ENCODE measurements around the gene PLXNA3. TPM values are rescaled to one million over a fixed set of nuclear protein-coding genes. Genes with fewer than 3 reads are reported as not detected.

The PLXNA3 gene
- total RNA-seq, 1 experiment from 2014 or later, result 89.3 TPM

- ChIA-PET RAD21 (ENCODE audit: low non-redundant PET in 1 of 2, low total read pairs in 2 of 2, uncharacterized antibody in 2 of 2, unreplicated experiment in 2 of 2) (no interaction called here), POLR2A (interaction anchor here (1.5 kb wide), 1 partner anchor 114 kb away, joined by 4 read pairs; the partner anchor contains the start of gene TAFAZZIN), CTCF (no interaction called here)
- no peaks in the 10 kb centered on the region for H4K20me1 ChIP-seq (ENCODE audit: insufficient read depth)
- no peak for ATAC-seq
- H3K79me2 ChIP-seq (ENCODE audit: insufficient read depth, low read length), result no peaks in the 10 kb centered on the region
- H3K9me3 ChIP-seq (ENCODE audit: control insufficient read depth in 1 of 2, insufficient read depth in 1 of 2, low read depth in 1 of 2, low read length in 2 of 2), result no peaks in the 10 kb centered on the region
- peaks cover 8 to 16% of the 10 kb centered on the region in 2 experiments for H3K4me1 ChIP-seq (ENCODE audit: control insufficient read depth in 1 of 2, insufficient read depth in 2 of 2, low read length in 2 of 2)
- no peak for DNase-seq (ENCODE audit: low read depth, low spot score)
- no peak overlapping the region for H3K4me2 ChIP-seq (ENCODE audit: low read length)
- H3K9me2 ChIP-seq (ENCODE audit: insufficient read depth), result no peaks in the 10 kb centered on the region
- H3K4me3 ChIP-seq (replicated peaks in 1 of 2; ENCODE audit: low read depth in 1 of 2, low read length in 2 of 2), result no peak overlapping the region
- no peak overlapping the region for H3K27ac ChIP-seq (ENCODE audit: low read depth, low read length)
- no peak overlapping the region for H3K9ac ChIP-seq (ENCODE audit: low read length)
- no TSS peak for BruUV-seq (replicated peaks)
- no peaks in the 10 kb centered on the region for H3K27me3 ChIP-seq (ENCODE audit: insufficient read depth, low read length)
- no peak overlapping the region for H2AFZ ChIP-seq (ENCODE audit: low read depth, low read length, poor library complexity, severe bottlenecking)
- no peaks in the 10 kb centered on the region for H3K36me3 ChIP-seq (ENCODE audit: control insufficient read depth in 1 of 2, insufficient read depth in 2 of 2, low read length in 2 of 2)
- TF ChIP-seq RAD21 (IDR thresholded peaks at IDR 0.05; ENCODE audit: low read depth) (no peak), ELF1 (IDR thresholded peaks at IDR 0.05; ENCODE audit: borderline replicate concordance, low read depth) (no peak), CEBPB (IDR thresholded peaks at IDR 0.05; ENCODE audit: low read depth) (no peak), MAX (IDR thresholded peaks at IDR 0.05) (no peak), REST (IDR thresholded peaks at IDR 0.05; ENCODE audit: low read depth) (no peak), POLR2AphosphoS5 (IDR thresholded peaks at IDR 0.05; ENCODE audit: low read depth, low read length) (no peak)
- intact Hi-C loops (cut with micrococcal nuclease), result no loop called here
These were observed 67.8 kb downstream of the PLXNA3 start for GRCh38 chrX:154525606-154526490.
